DND-41 (cell line): ENCODE data around the gene HGD.

Experiments used
- EZH2 ChIP-seq: IDR thresholded peaks from 3 replicates; pipeline ENCODE4 v1.6.1; 2012; ENCODE audit warnings: borderline replicate concordance, low read depth, mild to moderate bottlenecking, moderate library complexity, low read length, inconsistent platforms; ENCODE audit not compliant: severe bottlenecking
- TF ChIP-seq, protein P1 (sequence below): IDR thresholded peaks from 2 replicates; pipeline ENCODE4 v1.5.1; 2012; ENCODE audit warnings: borderline replicate concordance, low read length, moderate library complexity, mild to moderate bottlenecking; ENCODE audit not compliant: poor library complexity, severe bottlenecking; ENCODE audit errors: extremely low read depth

GRCh38 chr3:120693439-120694171, 11.6 kb upstream of the HGD start:
- no peak for TF ChIP-seq EZH2
- TF ChIP-seq, protein P1, sequence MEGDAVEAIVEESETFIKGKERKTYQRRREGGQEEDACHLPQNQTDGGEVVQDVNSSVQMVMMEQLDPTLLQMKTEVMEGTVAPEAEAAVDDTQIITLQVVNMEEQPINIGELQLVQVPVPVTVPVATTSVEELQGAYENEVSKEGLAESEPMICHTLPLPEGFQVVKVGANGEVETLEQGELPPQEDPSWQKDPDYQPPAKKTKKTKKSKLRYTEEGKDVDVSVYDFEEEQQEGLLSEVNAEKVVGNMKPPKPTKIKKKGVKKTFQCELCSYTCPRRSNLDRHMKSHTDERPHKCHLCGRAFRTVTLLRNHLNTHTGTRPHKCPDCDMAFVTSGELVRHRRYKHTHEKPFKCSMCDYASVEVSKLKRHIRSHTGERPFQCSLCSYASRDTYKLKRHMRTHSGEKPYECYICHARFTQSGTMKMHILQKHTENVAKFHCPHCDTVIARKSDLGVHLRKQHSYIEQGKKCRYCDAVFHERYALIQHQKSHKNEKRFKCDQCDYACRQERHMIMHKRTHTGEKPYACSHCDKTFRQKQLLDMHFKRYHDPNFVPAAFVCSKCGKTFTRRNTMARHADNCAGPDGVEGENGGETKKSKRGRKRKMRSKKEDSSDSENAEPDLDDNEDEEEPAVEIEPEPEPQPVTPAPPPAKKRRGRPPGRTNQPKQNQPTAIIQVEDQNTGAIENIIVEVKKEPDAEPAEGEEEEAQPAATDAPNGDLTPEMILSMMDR = no peak
